H1 (cell line): ENCODE results near the gene CGB3. TPM values are rescaled to one million over a fixed set of nuclear protein-coding genes. Genes with fewer than 3 reads are reported as not detected.
A peak's percentile ranks its signal among the peaks of the same experiment; 100 is the strongest.

Source experiments
- CTCF ChIA-PET: fragments of 300-600 bp; sonication (Branson Sonifier 250); formaldehyde crosslinking; loops from one replicate; lab custom pipeline; 2021; ENCODE audit not compliant: partially characterized antibody; lab: Charles Lee
- POLR2A ChIA-PET: fragments of 300-600 bp; sonication (Branson Sonifier 250); formaldehyde crosslinking; loops from one replicate; lab custom pipeline; 2021; ENCODE audit warnings: inconsistent platforms; ENCODE audit not compliant: partially characterized antibody; lab: Charles Lee
- DNase-seq, 2 experiments: peaks; one replicate each; pipeline versions ENCODE4 v3.0.0 to v3.0.0-alpha.2; 2010 to 2022; ENCODE audit warnings: low spot score in 2 of 2, low read depth in 1 of 2, mixed read lengths in 1 of 2
- FAIRE-seq: peaks from 2 replicates; lab custom pipeline; 2011; peaks lifted over from hg19 to GRCh38; lab: Jason Lieb, UNC
- H2AFZ ChIP-seq: 2 replicates; pipeline ENCODE4 v1.8.1; 2012; ENCODE audit warnings: low read length, inconsistent platforms
- H2AK5ac ChIP-seq: 2 replicates; pipeline ENCODE4 v1.6.1; 2013; ENCODE audit warnings: low read depth, low read length
- H2BK120ac ChIP-seq: replicated peaks from 2 replicates; pipeline ENCODE3; 2013; ENCODE audit warnings: low read depth, low read length, inconsistent platforms
- H2BK12ac ChIP-seq: 2 replicates; pipeline ENCODE4 v1.6.1; 2013; ENCODE audit warnings: low read depth, low read length
- H2BK15ac ChIP-seq: 2 replicates; pipeline ENCODE4 v1.6.1; 2013; ENCODE audit warnings: low read length
- H2BK20ac ChIP-seq: 2 replicates; pipeline ENCODE4 v1.6.1; 2013; ENCODE audit warnings: low read length
- H2BK5ac ChIP-seq: 2 replicates; pipeline ENCODE4 v1.6.1; 2013; ENCODE audit warnings: low read depth, low read length
- H3K14ac ChIP-seq: 2 replicates; pipeline ENCODE4 v1.6.1; 2013; ENCODE audit warnings: inconsistent platforms; ENCODE audit not compliant: insufficient read length
- H3K18ac ChIP-seq: 2 replicates; pipeline ENCODE4 v1.6.1; 2013; ENCODE audit warnings: low read length; ENCODE audit errors: extremely low read depth
- H3K23ac ChIP-seq: 2 replicates; pipeline ENCODE4 v1.6.1; 2013; ENCODE audit warnings: inconsistent platforms; ENCODE audit not compliant: insufficient read length
- H3K23me2 ChIP-seq: 2 replicates; pipeline ENCODE4 v1.6.1; 2013; ENCODE audit warnings: low read depth, low read length
- H3K27ac ChIP-seq: 2 replicates; pipeline ENCODE4 v1.6.1; 2011; ENCODE audit warnings: low read depth, low read length, inconsistent platforms
- H3K27me3 ChIP-seq, 4 experiments: replicated peaks in 1 of 4; 1 replicate in 1 of 4; 2 replicates in 3 of 4; pipeline versions ENCODE4 v1.6.1 to v1.8.1; 2011 to 2013; ENCODE audit warnings: low read length in 3 of 4, mild to moderate bottlenecking in 3 of 4, inconsistent platforms in 2 of 4, mixed read lengths in 2 of 4, moderate library complexity in 1 of 4; ENCODE audit not compliant: control insufficient read depth in 3 of 4, insufficient read depth in 3 of 4; ENCODE audit errors: extremely low read depth in 1 of 4
- H3K36me3 ChIP-seq, 4 experiments: 2 replicates each; pipeline versions ENCODE4 v1.6.1 to v1.8.1; 2011 to 2013; ENCODE audit warnings: mild to moderate bottlenecking in 4 of 4, low read length in 3 of 4, moderate library complexity in 2 of 4, control low read depth in 1 of 4, inconsistent platforms in 1 of 4; ENCODE audit not compliant: insufficient read depth in 4 of 4, control insufficient read depth in 2 of 4
- H3K4ac ChIP-seq: replicated peaks from 2 replicates; pipeline ENCODE3; 2013; ENCODE audit warnings: low read length, low read depth, mixed read lengths, inconsistent platforms; ENCODE audit not compliant: insufficient read length
- H3K4me1 ChIP-seq, 4 experiments: replicated peaks in 1 of 4; 1 replicate in 1 of 4; 2 replicates in 3 of 4; pipeline versions ENCODE4 v1.6.1 to v1.8.1; 2011 to 2013; ENCODE audit warnings: low read length in 3 of 4, inconsistent platforms in 2 of 4, mixed read lengths in 1 of 4; ENCODE audit not compliant: insufficient read depth in 4 of 4, control insufficient read depth in 3 of 4
- H3K4me2 ChIP-seq, 2 experiments: 2 replicates each; pipeline versions ENCODE4 v1.6.1 to v1.8.1; 2011 to 2013; ENCODE audit warnings: low read depth in 2 of 2, low read length in 2 of 2, control low read depth in 1 of 2, inconsistent platforms in 1 of 2, mild to moderate bottlenecking in 1 of 2; ENCODE audit not compliant: insufficient read depth in 1 of 2
- H3K4me3 ChIP-seq, 4 experiments: fragments of 200-600, 300-600 bp in 1 of 4; sonication (generic), shearing (Covaris generic), sonication (Bioruptor Twin) in 1 of 4; 2 replicates each; pipeline versions ENCODE4 v1.5.1 to v1.8.1; 2011 to 2016; ENCODE audit warnings: low read length in 4 of 4, low read depth in 3 of 4, control low read depth in 2 of 4, inconsistent platforms in 2 of 4, mild to moderate bottlenecking in 2 of 4, mixed read lengths in 1 of 4, moderate library complexity in 1 of 4; ENCODE audit not compliant: insufficient read depth in 2 of 4; ENCODE audit errors: extremely low read depth in 1 of 4
- H3K56ac ChIP-seq: replicated peaks from 2 replicates; pipeline ENCODE3; 2013; ENCODE audit warnings: low read depth, mild to moderate bottlenecking, mixed read lengths, low read length, inconsistent platforms; ENCODE audit not compliant: insufficient read length
- H3K79me1 ChIP-seq: 2 replicates; pipeline ENCODE4 v1.6.1; 2013; ENCODE audit warnings: low read depth, low read length, control low read depth
- H3K79me2 ChIP-seq, 2 experiments: 2 replicates each; pipeline versions ENCODE4 v1.6.1 to v1.8.1; 2012 to 2013; ENCODE audit warnings: low read length in 2 of 2, mild to moderate bottlenecking in 2 of 2, inconsistent platforms in 1 of 2; ENCODE audit not compliant: insufficient read depth in 2 of 2, control insufficient read depth in 1 of 2
- H3K9ac ChIP-seq, 4 experiments: replicated peaks in 1 of 4; 1 replicate in 1 of 4; 2 replicates in 3 of 4; pipeline versions ENCODE4 v1.6.1 to v1.8.1; 2011 to 2013; ENCODE audit warnings: low read depth in 3 of 4, low read length in 3 of 4, control low read depth in 2 of 4, mild to moderate bottlenecking in 2 of 4, moderate library complexity in 2 of 4, inconsistent platforms in 1 of 4; ENCODE audit errors: extremely low read depth in 1 of 4
- H3K9me3 ChIP-seq, 2 experiments: 2 replicates each; pipeline versions ENCODE4 v1.6.1 to v1.8.1; 2012 to 2013; ENCODE audit warnings: mild to moderate bottlenecking in 2 of 2, moderate library complexity in 2 of 2, control low read depth in 1 of 2, inconsistent platforms in 1 of 2, low read depth in 1 of 2, low read length in 1 of 2, mixed read lengths in 1 of 2; ENCODE audit not compliant: insufficient read depth in 2 of 2
- H4K20me1 ChIP-seq, 2 experiments: replicated peaks in 1 of 2; 2 replicates each; pipeline versions ENCODE3 to v1.8.1; 2011 to 2013; ENCODE audit warnings: inconsistent platforms in 2 of 2, low read length in 2 of 2, mild to moderate bottlenecking in 1 of 2; ENCODE audit not compliant: insufficient read depth in 2 of 2, control insufficient read depth in 1 of 2
- H4K5ac ChIP-seq: 2 replicates; pipeline ENCODE4 v1.6.1; 2013; ENCODE audit warnings: low read length, low read depth, mixed read lengths, inconsistent platforms; ENCODE audit not compliant: insufficient read length
- H4K8ac ChIP-seq: 2 replicates; pipeline ENCODE4 v1.8.0; 2013; ENCODE audit warnings: mild to moderate bottlenecking, moderate library complexity, low read length, inconsistent platforms; ENCODE audit not compliant: insufficient read depth; ENCODE audit errors: extremely low read depth
- H4K91ac ChIP-seq: replicated peaks from 2 replicates; pipeline ENCODE3; 2013; ENCODE audit warnings: low read length, mixed read lengths, inconsistent platforms; ENCODE audit not compliant: insufficient read length
- PHF8 ChIP-seq: fragments of 200-600 bp; sonication (generic); conservative IDR thresholded peaks from 2 replicates; pipeline ENCODE4 v1.7.1; 2012; ENCODE audit warnings: low read depth, mild to moderate bottlenecking, inconsistent platforms, low read length, moderate library complexity
- RBBP5 ChIP-seq: IDR thresholded peaks from 2 replicates; pipeline ENCODE4 v1.7.1; 2012; ENCODE audit warnings: low read depth, mild to moderate bottlenecking, inconsistent platforms, low read length, moderate library complexity, borderline replicate concordance
- SIN3A ChIP-seq, 2 experiments: IDR thresholded peaks in 1 of 2; conservative IDR thresholded peaks in 1 of 2; 2 replicates each; pipeline ENCODE4 v1.6.1; 2011 to 2012; ENCODE audit warnings: low read length in 2 of 2, improper control_type of control experiment in 1 of 2, low read depth in 1 of 2, mild to moderate bottlenecking in 1 of 2
- WGBS, 2 experiments: shearing (Covaris generic) in 1 of 2; methylation state at CpG; one replicate each; pipeline versions ENCODE4 v1.1.6 to v1.1.7; 2013 to 2015; ENCODE audit warnings: low lambda C conversion rate in 2 of 2, mixed read lengths in 2 of 2, inconsistent platforms in 1 of 2, low coverage in 1 of 2, missing lambda C conversion rate in 1 of 2; ENCODE audit not compliant: insufficient replicate concordance in 2 of 2, insufficient coverage in 1 of 2, insufficient read length in 1 of 2; ENCODE audit errors: extremely low coverage in 1 of 2, missing lambda C conversion rate in 1 of 2; 5-methylcytosine and 5-hydroxymethylcytosine counted together
- polyA plus RNA-seq, 7 experiments: library from polyadenylated mRNA; depleted of rRNA in 3 of 7; stranded (reverse) in 5 of 7; unstranded in 2 of 7; fragments of >200 nt in 5 of 7; fragments of 200-250 nt in 2 of 7; gene quantifications; 1 replicate in 5 of 7; 2 replicates in 1 of 7; 4 replicates in 1 of 7; pipeline versions ENCODE4 v1.2.1 to v1.2.3, GENCODE V29; 2011 to 2013; ENCODE audit warnings: missing spikeins in 2 of 7, mixed read lengths in 2 of 7
- total RNA-seq: library from RNA; stranded (reverse); fragmentation: NEBNext Ultra II Directional; extraction: Animal tissue kit (Norgen Biotek cat#: 25700); gene quantifications from 2 replicates; pipeline ENCODE4 v1.2.1, GENCODE V29; 2021

The CGB3 gene
- total and polyA plus RNA-seq, 2 of the 8 experiments (the other 6 are each of a cell fraction or from before 2014, with no cell fraction given): not detected

- POLR2A ChIA-PET: interaction anchor here (1.2 to 4.4 kb wide), 10 partner anchors 9 to 155 kb away, joined by 3 to 37 read pairs (median 4); partner anchors contain the start of genes FTL, NUCB1 and PPP1R15A
- TF ChIP-seq PHF8 (no peak), RBBP5 (no peak), SIN3A (conservative IDR thresholded peaks at IDR 0.05 in 1 of 2, IDR thresholded peaks at IDR 0.05 in 1 of 2; ENCODE audit: low read depth in 1 of 2, low read length in 2 of 2) (0 out of 4 replicates have a peak, but pooled peaks of 1 of the 2 experiments have one; percentile 18)
- Histone ChIP-seq H4K5ac (peak overlapping the region; percentile 50), H2AFZ (no peak overlapping the region), H3K4me1 (peaks cover 0 to 3% (median 0%) of the 10 kb centered on the region in 4 experiments; a peak in 2 of 7 replicates), H3K9ac (peak overlapping the region in 3 of 4 experiments; percentile 25 to 75 (median 73); a peak in 5 of 7 replicates), H2BK15ac (no peak overlapping the region), H3K79me2 (peaks cover 11 to 31% of the 10 kb centered on the region in 2 experiments; a peak in 3 of 4 replicates), H3K4ac (no peak overlapping the region), H3K4me3 (peak overlapping the region; percentile 66 to 97 (median 92)), H3K23me2 (peaks cover 8% of the 10 kb centered on the region; the same call in 1 of the 2 replicates), H2BK12ac (no peak overlapping the region), H3K56ac (no peak overlapping the region), H2BK20ac (no peak overlapping the region), H2AK5ac (no peak overlapping the region), H3K18ac (no peak overlapping the region; the same call in 1 of the 2 replicates), H3K27ac (no peak overlapping the region), H4K20me1 (peaks cover 0 to 13% of the 10 kb centered on the region in 2 experiments), H3K27me3 (no peaks in the 10 kb centered on the region), H3K9me3 (no peaks in the 10 kb centered on the region), H3K79me1 (peaks cover 15% of the 10 kb centered on the region), H3K36me3 (peaks cover 0 to 13% (median 5%) of the 10 kb centered on the region in 4 experiments; a peak in 4 of 8 replicates), H2BK5ac (peak overlapping the region; percentile 35; the same call in 1 of the 2 replicates), H4K91ac (no peak overlapping the region), H2BK120ac (no peak overlapping the region), H3K4me2 (peak overlapping the region; percentile 87 to 91), H4K8ac (no peak overlapping the region), H3K23ac (no peak overlapping the region), H3K14ac (no peak overlapping the region)
- FAIRE-seq: no peak
- DNase-seq: no peak
- CTCF ChIA-PET: interaction anchor here (0.6 to 2.6 kb wide), 14 partner anchors 10 to 187 kb away, joined by 3 to 19 read pairs (median 4); partner anchors contain the start of gene HSD17B14
- WGBS, 2 experiments: 47% methylated on average over 7 of the region's 8 CpGs; no CpG with 5 or more reads in 1 of the 2 experiments
Observed at GRCh38 chr19:48991873-48992580, 32.1 kb downstream of the CGB3 start.
